ENCODE measurements around the gene KRT6C.
A peak's percentile ranks its signal among the peaks of the same experiment; 100 is the strongest.
"Not testable (repeated sequence)": the region's sequence is repeated elsewhere in the genome, so short reads cannot be mapped to it uniquely, and the experiment has no call there.

The KRT6C gene

DNA sequence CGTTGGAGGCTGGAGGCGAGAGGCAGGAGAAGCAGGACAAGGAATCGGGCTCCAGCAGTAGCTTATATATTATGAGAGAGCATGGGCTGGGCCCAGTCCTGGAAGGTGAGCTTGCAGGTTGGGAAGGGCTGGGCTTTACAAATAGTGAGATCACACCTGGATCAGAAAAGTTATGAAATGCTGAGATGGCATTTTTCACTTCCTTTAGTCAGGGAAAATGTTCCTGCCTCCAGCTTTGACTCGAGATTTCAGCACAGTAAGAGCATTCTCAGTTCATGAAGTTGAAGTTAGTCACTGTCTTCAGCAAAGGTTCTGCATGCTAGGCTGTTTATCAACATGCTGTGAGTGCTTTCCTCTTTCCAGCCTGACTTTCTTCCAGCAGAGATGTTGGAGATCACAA lies at the start of gene KRT6C:
TSS of gene KRT6C (minus strand) at position 38 of the 400 bp plus-strand sequence. CDS start 68 bp downstream, outside the sequence.
- no peak for DNase-seq

DNA sequence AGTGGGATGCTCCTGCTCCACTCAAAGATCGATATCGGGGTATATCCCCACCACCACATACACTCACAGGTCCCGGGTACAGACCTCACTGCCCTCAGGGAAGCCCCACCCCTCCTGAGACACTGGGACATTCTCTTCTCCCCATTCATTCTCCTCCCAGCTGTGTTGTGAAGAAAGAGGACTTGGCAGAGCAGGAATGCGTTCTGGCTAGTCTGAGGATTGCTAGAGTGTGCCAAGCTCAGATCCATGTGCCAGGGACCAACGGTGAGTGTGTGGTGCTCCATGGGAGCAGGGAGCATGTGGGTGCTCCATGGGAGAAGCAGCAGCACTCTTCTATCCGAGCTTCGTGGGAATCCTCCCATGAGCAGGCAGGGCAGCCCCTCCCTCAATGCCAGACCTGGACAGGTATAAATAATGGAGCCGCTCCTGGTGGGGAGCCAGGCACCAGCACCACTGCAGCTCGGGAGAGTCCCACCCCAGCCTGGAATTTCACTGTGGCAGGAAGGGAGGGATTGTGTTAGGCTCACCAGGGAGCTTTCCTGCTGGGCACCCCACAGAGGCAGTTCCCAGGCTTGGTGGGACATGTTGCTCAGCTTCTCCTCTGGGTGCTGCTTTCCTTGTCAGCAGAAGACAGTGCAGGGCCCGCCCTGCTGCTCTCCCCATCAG lies 48.9 kb upstream of the KRT6C start:
- peak; percentile 13 for DNase-seq

DNA sequence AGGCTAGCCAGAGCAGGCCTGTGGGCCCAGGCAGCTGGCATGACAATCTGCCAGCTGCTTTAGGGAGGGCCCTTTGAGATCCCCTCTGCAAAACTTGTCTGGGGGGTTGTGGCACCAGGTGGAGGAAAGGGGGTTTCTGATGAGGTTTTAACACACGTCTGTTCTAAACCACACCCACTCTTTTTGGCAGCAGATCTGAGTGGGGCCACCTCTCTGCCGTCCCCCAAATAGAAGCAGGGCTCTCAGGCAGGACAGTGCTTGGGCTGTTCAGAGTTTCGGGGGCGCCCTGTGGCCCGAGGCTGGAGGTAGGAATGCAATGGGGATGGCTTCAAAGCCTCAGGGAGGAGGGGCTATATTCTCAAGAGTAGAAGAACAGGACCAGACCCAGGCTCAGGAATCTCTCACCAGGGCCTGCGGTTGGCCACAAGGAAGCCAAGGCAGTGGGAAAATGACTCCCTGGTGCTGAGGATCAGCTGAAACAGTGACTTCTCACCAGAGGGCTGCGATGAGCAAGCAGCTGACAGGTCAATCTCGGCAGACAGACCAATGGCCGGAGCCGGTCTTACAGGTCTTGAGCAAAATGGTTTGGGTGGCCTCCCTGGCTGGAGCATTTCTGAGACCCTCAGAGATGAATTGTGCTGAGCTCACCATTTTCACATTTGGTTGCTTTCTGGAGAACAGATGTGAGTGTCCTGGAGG lies 48.1 kb upstream of the KRT6C start:
- DNase-seq: peak; percentile 17

DNA sequence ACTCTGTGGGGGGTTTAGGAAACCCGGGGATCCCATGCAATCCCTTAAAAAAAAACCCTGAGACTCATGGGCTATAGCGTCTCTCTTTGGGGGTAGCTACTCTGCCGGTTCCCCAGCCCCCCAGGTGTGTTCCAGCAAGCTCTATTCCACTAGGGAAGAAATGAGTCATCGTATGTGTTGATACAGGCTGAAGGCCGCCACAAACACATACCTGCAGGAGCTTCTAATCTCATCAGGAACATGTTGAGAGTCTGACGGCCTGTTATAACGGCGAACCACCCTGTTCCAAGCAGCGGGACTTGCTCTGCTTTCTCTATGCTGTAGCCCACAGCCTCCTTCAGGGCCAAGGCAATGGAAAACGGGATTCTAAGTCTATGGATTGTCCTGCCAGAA lies 47.6 kb upstream of the KRT6C start:
- DNase-seq: peak; percentile 7

DNA sequence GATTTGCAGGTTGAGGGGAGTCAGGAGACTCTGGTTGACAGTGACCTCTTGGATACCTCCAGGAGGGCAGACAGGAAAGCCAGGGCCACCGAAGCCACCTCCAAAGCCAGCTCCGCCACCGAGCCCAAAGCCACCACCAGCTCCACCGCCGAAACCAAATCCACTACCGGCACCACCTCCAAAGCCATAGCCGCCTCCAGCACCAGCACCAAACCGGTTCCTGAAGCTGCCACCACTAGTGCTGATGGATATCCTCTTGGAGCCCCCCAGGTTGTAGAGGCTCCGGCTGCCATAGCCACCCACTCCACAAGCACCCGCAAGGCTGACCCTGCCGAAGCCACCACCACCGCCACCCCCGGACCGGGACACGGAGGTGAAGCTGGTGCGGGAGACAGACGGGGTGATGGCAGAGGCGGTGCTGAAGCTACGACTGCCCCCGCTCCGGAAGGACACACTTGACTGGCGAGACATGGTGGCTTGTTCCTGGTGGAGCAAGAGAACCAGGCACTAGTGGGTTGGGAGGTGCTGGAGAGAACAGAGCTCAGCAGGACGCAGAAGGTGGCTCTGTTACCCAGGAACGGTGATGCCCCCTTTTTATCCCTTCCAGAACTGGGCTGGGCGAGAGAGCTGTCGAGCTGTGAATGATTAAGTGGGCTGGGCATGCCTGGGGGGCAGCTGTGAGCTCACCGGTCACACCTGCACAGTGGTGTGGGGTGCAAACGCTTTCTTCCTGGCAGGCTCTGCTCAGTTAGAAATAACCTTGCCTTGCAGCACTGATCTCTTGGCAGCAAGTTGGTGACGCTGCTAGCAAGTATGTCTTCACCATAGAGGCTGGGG lies 46.4 kb upstream of the KRT6C start, which contains the start of gene KRT5:
TSS of gene KRT5 (minus strand) at position 569 of the 837 bp plus-strand sequence. CDS start at position 471, 98 bp downstream.
- DNase-seq: no peak

DNA sequence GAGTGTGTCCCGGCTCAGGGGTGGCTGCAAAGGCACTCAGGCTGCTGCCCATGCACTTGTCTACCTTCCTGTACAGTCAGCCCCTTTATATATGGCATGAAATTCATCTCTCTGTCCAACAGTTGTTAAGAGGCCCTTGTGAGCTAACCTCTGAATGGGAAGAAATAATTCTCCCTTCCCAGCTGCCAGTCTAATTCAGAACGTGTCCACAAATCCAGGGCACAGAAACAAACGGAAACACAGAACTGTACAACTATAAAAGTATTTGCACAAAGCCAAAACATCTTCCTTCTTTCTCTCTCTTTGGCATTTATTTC lies 45.7 kb upstream of the KRT6C start:
- DNase-seq: no peak

DNA sequence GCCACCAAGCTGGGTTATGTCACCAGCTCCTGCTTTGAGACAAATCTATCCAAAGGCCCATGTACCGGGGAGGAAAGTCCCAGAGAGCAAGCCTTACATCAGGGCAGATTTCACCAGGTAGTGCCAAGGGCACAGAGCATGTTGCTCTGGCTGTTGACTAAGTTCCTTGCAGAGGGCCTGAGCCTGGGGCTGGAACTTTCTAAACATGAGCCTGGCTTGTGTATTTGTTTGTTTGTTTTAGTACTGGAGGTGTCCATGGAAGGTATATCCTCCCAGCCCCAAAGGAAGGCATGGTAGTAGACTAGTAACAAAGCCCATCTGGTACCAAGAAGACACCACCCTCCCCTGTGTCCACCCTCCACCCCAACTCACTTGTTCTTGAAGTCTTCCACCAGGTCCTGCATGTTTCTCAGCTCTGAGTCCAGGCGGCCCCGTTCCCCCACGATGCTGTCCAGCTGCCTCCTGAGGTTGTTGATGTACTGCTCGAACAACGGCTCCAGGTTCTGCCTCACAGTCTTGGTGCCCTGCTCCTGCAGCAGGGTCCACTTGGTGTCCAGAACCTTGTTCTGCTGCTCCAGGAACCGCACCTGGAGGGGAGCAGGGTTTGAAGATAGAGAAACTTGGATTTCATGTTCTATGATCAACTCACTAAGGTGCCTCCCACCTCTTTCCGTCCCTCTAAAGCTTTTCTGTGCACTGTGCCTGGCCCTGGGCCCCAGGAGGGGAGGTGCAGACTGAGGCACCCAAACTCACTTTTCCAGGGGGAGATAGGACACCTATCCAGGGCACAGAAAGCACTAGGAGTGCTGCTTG lies 45.2 kb upstream of the KRT6C start:
- peak; percentile 12 for DNase-seq

DNA sequence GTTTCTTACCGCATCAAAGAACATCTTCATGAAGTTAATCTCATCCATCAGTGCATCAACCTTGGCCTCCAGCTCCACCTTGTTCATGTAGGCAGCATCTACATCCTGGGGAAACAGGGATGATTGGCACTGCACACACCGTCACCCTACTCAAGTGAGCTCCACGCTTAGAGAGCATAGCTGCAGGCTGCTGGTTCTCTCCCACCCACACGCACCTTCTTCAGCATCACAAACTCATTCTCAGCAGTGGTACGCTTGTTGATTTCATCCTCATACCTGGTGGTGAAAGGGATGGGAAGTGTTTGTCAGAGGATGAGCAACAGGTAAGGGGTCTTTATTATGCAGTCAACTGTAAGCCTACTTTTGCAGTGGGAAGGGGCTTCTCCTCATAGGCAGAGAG lies 44.3 kb upstream of the KRT6C start:
- no peak for DNase-seq

DNA sequence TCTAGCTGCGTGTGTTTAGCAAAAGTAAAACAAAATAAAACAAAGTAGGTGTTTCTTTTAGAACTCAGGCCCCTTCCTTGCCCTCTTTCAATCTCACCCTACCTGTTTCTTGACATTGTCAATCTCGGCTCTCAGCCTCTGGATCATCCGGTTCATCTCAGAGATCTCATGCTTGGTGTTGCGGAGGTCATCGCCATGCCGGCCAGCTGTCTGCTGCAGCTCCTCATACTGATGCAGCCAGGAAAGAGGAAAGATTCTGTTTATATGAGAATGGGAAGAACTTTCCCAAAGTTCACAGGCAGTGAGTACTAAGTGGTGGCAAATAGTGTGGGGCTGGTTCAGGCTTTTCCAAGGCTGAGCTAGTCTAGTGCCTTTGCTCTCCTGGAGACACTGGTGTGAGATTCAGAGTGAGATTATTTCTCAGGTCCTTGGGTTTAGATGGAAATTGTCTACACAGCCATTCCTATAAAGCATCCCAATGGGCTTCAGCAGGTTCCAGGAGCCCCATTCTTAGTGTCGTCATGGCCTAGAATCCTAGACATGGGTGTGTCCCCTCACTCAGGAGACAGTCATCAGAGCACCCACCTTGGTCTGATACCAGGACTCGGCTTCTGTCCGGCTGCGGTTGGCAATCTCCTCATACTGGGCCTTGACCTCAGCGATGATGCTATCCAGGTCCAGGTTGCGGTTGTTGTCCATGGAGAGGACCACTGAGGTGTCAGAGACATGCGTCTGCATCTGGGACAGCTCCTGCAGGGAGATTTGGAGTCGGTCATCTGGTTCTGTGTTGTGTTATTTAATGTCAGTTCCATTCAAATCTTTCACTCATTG lies 43.6 kb upstream of the KRT6C start:
- no peak for DNase-seq

DNA sequence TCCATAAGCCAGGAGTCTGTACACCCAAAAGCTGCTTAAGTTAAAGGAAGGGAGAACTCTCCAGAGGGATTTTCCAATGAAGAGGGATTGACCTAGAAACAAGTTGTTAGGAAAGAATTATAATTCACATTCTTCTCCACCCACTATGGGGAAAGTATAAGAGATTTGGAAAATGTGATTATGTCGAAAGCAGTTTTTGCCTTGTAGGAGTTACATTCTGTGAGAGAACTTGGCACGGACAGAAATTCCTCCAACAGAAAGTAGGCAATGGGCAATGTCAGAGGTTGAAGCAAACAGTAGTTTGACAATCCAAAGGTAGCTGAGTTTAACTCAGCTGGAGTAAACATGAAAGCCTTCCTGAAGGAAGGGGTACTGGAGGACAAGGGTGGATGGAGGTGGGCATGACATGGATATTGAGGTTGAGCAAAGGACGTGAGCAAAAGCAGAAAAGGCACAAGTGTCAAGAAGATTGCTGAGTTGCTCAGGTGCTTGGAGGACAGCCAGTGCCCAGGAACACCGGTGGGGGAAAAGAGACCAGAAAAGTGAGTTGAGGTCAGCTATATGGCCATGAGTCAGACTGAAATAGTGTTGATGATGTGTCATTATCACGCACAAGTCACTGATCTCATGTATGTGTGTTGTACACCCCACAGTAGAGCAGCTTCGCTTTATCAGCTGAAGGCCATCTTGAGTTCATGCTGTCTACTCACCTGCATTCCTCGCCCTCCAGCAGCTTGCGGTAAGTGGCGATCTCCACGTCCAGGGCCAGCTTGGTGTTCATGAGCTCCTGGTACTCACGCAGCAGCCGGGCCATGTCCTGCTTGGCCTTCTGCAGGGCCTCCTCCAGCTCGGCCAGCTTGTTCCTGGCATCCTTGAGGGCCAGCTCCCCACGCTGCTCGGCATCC lies 42.6 kb upstream of the KRT6C start:
- DNase-seq: no peak

DNA sequence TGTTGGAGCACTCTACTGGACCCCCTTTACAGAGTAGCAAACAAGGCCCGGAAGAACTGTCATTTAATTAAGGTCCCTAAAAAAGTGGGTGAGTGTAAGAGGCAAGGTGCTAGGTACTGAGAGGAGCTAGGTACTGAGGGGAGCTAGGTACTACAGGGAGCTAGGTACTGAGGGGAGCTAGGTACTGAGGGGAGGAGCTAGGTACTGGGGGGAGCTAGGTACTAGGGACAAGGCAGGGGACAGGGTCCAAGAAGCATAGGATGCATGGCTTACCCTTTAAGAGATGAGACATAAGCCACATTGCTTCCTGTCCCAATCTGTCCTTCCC lies 41.7 kb upstream of the KRT6C start:
- DNase-seq: no peak

DNA sequence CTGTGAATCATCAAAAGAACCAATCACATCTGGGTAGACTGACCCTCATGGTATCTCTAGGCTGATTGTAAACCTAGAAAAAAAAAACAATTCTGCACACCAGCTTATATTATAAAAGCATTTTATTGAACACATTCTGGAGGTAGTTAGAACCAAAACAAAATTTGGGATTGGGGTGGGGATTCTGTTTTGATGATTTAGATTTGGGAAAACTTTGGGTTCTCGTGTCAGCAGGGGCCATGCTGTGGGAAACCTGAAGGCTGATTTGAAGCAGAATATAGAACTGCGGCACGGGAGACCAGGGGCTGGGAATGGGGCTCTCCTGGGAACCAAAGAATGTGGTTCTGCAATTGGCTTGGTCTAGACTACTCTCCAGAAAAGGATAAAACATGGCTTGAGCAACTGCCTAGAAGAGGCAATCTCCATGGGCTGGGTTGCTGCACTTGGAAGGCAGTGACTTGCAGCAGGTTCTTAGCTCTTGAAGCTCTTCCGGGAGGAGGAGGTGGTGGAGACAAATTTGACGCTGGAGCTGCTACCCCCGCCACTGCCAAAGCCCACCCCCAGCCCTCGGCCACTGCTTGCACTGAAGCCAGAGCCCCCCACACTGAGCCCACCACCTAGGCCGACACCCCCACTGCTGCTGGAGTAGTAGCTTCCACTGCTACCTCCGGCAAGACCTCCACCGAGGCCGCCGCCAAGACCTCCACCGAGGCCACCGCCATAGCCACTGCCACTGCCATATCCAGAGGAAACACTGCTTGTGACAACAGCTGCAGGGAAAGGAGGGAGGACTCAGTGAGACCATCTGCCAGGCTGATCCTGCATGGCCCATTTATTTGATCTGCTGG lies 41.1 kb upstream of the KRT6C start:
- no peak for DNase-seq

DNA sequence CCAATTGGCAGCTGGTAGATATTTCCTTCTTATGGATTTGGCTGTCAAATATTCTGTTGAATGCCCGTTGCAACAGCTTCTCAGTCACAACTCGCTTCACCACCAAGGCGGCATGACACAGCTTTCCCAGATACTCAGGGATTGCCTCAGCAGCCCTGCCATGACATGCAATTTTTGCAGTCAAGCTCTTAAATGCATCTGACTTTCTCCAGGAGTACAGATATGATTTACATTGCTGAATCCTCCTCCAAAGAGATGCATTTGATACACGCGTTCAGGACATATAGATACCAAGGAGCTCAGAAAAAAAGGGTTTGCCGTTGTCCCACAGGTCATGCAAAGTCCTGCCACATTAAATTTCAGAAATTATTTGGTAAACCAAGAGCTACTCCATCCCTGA lies 40.1 kb upstream of the KRT6C start:
- DNase-seq: no peak

DNA sequence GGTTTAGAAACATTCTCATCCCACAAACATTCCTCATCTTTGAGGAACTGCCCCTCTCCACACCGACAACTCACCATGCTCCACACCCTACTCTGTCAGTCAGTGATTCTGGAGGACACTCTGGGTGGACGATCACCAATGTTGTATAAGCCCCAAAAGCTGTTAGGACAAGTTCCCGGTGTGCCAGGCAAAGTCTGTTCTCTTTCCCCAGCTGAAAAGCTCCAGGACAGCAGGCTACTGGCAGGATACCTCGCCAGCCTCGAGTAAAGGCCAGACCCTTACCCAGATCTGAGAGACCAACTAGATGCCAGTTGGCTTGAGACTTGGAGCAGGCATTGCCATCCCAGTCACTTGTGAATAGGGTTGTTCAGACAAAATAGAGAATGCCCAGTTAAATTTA lies 34.6 kb upstream of the KRT6C start:
- no peak for DNase-seq

DNA sequence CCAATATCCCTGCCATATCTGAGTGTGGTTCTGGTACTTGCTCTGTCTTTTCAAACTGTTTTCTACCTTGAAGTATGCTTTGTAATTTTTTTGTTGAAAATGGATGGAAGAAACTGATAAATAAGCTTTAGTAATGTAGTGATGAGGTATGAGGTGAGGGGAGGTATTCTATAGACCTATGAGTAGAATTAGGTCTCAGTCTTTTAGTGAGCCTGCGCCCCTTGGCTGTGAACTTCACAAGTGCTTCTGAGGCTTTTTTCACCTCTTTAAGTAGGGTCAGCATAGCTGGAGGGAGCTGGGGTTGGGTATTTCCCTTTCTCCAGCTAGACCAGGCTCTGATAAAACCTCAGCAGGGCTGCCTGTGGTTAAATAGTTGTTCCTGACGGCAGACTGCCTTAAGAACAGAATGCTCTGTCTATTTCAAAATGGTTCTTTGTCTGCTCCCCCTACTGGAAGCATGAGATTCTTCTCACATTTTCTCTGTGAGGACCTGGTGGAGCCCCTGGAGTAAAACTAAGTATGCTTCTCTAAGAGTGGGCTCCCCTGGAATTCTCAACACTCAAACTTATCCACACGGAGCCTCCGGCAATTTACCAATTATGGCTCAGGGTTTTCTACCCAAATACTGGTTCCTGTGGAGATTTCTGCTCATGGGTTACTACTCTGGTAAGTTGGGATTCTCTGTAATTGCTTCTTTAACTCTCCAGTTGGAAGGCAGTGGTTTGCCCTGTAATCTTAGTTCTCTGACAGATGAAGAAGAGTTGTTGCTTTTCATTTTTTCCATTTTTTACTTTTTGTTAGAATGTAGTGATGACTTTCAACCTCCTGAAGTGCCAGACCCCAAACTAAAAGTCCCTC lies 33.5 kb upstream of the KRT6C start:
- DNase-seq: no peak

DNA sequence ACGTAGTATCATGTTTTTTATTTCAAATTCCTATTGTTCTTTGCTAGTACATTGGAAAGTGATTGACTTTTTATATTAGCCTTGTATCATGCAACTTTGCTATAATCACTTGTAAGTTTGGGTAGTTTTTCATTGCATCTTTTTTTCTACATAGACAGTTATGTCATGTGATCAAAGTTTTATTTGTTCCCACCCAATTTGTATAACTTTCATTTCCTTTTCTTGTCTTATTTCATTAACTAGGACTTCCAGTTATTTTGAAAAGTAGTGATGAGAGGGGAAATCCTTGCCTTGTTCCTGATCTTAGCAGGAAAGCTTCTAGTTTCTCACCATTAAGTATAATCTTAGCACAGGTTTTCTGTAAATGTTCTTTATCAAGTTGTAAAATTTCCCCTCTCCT lies 29.3 kb upstream of the KRT6C start:
- no peak for DNase-seq

DNA sequence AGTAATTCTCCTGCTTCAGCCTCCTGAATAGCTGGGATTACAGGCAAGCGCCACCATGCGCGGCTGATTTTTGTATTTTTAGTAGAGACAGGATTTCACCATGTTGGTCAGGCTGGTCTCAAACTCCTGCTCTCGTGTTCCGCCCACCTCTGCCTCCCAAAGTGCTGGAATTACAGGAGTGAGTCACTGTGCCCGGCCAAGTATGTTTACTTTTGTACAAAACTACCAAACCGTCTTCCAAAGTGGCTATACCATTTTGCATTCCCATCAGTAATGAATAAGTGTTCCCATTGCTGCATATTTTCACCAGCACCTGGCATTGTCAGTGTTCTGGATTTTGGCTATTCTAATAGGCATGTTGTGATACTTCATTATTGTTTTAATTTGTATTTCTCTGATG lies 27.9 kb upstream of the KRT6C start:
- no peak for DNase-seq

DNA sequence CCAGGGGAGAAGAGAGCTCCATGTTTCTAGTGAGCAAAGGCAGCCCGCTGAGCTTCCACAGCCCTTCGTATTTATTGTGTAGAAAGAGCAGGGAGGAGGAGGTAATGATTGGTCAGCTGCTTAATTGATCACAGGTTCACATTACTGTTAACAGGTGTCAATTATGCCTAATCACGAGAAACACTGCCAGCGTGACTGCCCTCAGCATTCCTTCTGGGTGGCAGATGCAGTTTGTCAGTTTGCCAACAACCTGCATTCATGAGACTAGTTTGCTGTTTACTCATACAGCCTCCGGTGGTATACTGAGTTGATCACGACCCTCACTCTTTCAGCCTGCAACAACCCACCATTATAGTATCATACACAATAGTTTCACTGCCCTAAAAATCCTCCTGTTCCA lies 27.0 kb upstream of the KRT6C start:
- not testable (repeated sequence) for DNase-seq
